Esophagus muscularis mucosa (tissue), 4 donors: ENCODE data around the gene MTFP1. TPM values are rescaled to one million over a fixed set of nuclear protein-coding genes. Genes with fewer than 3 reads are reported as not detected.

Experiments used
- DNase-seq: peaks from one replicate; pipeline ENCODE4 v3.0.0-alpha.2; 2017; ENCODE audit errors: extremely low spot score
- H3K27ac ChIP-seq, 4 donors: fragments of 200-600 bp; sonication (generic); replicated peaks in 1 of 4; 1 replicate in 3 of 4; 2 replicates in 1 of 4; pipeline ENCODE4 v1.5.1; 2016 to 2019; ENCODE audit warnings: mild to moderate bottlenecking in 1 of 4
- H3K27me3 ChIP-seq, 4 donors: fragments of 200-600 bp; sonication (generic); one replicate each; pipeline versions ENCODE4 v1.5.1 to v1.6.0; 2016 to 2019
- H3K36me3 ChIP-seq, 4 donors: fragments of 200-600 bp; sonication (generic); one replicate each; pipeline ENCODE4 v1.5.1; 2016 to 2019
- H3K4me1 ChIP-seq, 4 donors: fragments of 200-600 bp; sonication (generic); one replicate each; pipeline ENCODE4 v1.5.1; 2016 to 2019
- H3K4me3 ChIP-seq, 4 donors: fragments of 200-600 bp; sonication (generic); 1 replicate in 2 of 4; 2 replicates in 2 of 4; pipeline ENCODE4 v1.5.1; 2016 to 2019; ENCODE audit warnings: mild to moderate bottlenecking in 4 of 4, moderate library complexity in 1 of 4
- H3K9me3 ChIP-seq, 4 donors: fragments of 200-600 bp; sonication (generic); 1 replicate in 3 of 4; 2 replicates in 1 of 4; pipeline ENCODE4 v1.5.1; 2016 to 2019
- CTCF ChIP-seq, 3 experiments: fragments of 200-600 bp in 2 of 3; fragments of 450-650 bp in 1 of 3; sonication (generic) in 2 of 3; IDR thresholded peaks; one replicate each; pipeline ENCODE4 v1.5.1; 2017 to 2019; ENCODE audit warnings: antibody characterized with exemption in 3 of 3, mild to moderate bottlenecking in 2 of 3, moderate library complexity in 1 of 3
- EP300 ChIP-seq: sonication (generic); formaldehyde crosslinking; IDR thresholded peaks from one replicate; pipeline ENCODE4 v1.6.1; 2017; ENCODE audit warnings: antibody characterized with exemption
- POLR2A ChIP-seq: fragments of 450-650 bp; IDR thresholded peaks from one replicate; pipeline ENCODE4 v1.6.1; 2017; ENCODE audit warnings: antibody characterized with exemption, moderate library complexity, mild to moderate bottlenecking, low read depth
- POLR2AphosphoS5 ChIP-seq, 2 donors: sonication (generic); formaldehyde crosslinking; IDR thresholded peaks; one replicate each; pipeline ENCODE4 v1.6.1; 2017; ENCODE audit warnings: antibody characterized with exemption in 2 of 2
- WGBS: methylation state at CpG from one replicate; pipeline ENCODE4 v1.1.5; 2018; 5-methylcytosine and 5-hydroxymethylcytosine counted together
- intact Hi-C: fragments of 100-400 bp; cut with DNase I; formaldehyde crosslinking; loops from one replicate; pipeline ENCODE4 v1.15.1; 2023
- total RNA-seq, 4 donors: library from RNA; depleted of rRNA; stranded (reverse); fragments of >200 nt; gene quantifications; one replicate each; pipeline versions ENCODE4 v1.1.0 to v1.2.1, GENCODE V29; 2016

Gene MTFP1
- total RNA-seq, 4 donors from 2014 or later: 1.2 to 7.1 (median 3.4) TPM

- H3K27ac ChIP-seq: no peak overlapping the region
- no peaks in the 10 kb centered on the region for H3K27me3 ChIP-seq
- TF ChIP-seq CTCF (IDR thresholded peaks at IDR 0.05): peak; percentile 65 to 80 (median 78)
- no peak for TF ChIP-seq EP300
- TF ChIP-seq POLR2A: no peak
- peak in 1 of 2 donors; percentile 9 for TF ChIP-seq POLR2AphosphoS5 (IDR thresholded peaks at IDR 0.05)
- H3K9me3 ChIP-seq: no peaks in the 10 kb centered on the region
- no peaks in the 10 kb centered on the region for H3K36me3 ChIP-seq
- H3K4me3 ChIP-seq: no peak overlapping the region
- 82% methylated on average over 5 of the region's 5 CpGs for WGBS
- peaks cover 9 to 19% (median 14%) of the 10 kb centered on the region in 4 donors for H3K4me1 ChIP-seq
- intact Hi-C loops: loop anchor here (5.0 kb wide), 2 partner anchors 36 to 284 kb away; partner anchors contain the start of gene MTFP1
- DNase-seq: no peak
These were observed 34.4 kb upstream of the MTFP1 start for GRCh38 chr22:30390974-30391691.

- no peaks in the 10 kb centered on the region for H3K36me3 ChIP-seq
These were observed 32.8 kb upstream of the MTFP1 start for GRCh38 chr22:30392661-30393321.

GRCh38 chr22:30393322-30393680, 32.3 kb upstream of the MTFP1 start:
- H3K4me3 ChIP-seq: no peak overlapping the region
- H3K36me3 ChIP-seq: no peaks in the 10 kb centered on the region
- TF ChIP-seq EP300 (no peak), CTCF (IDR thresholded peaks at IDR 0.05) (no peak), POLR2AphosphoS5 (IDR thresholded peaks at IDR 0.05) (no peak), POLR2A (no peak)
- DNase-seq: no peak
- H3K27ac ChIP-seq: no peak overlapping the region
- H3K27me3 ChIP-seq: no peaks in the 10 kb centered on the region
- no peaks in the 10 kb centered on the region for H3K9me3 ChIP-seq
- peaks cover 13 to 28% (median 23%) of the 10 kb centered on the region in 4 donors for H3K4me1 ChIP-seq
- WGBS: 81% methylated on average over 6 of the region's 7 CpGs
- intact Hi-C loops: loop anchor here (2.0 to 5.0 kb wide), 3 partner anchors 34 to 286 kb away; partner anchors contain the start of gene MTFP1

More at GRCh38 chr22:30392661-30393321, 32.8 kb upstream of the MTFP1 start:
- DNase-seq: no peak
- Histone ChIP-seq H3K4me1 (peaks cover 13 to 23% (median 18%) of the 10 kb centered on the region in 4 donors), H3K27me3 (no peaks in the 10 kb centered on the region), H3K4me3 (no peak overlapping the region), H3K9me3 (no peaks in the 10 kb centered on the region), H3K27ac (no peak overlapping the region)
- 73% methylated on average over 9 of the region's 9 CpGs for WGBS
- intact Hi-C loops: loop anchor here (2.0 to 5.0 kb wide), 3 partner anchors 35 to 285 kb away; partner anchors contain the start of gene MTFP1
- TF ChIP-seq POLR2AphosphoS5 (IDR thresholded peaks at IDR 0.05): no peak
- TF ChIP-seq EP300: no peak
- TF ChIP-seq CTCF (IDR thresholded peaks at IDR 0.05): no peak
- no peak for TF ChIP-seq POLR2A

- no peak for DNase-seq
- intact Hi-C loops: loop anchor here (2.0 to 5.0 kb wide), 3 partner anchors 33 to 287 kb away; partner anchors contain the start of gene MTFP1
- no peaks in the 10 kb centered on the region for H3K36me3 ChIP-seq
- TF ChIP-seq POLR2A: no peak
- TF ChIP-seq POLR2AphosphoS5 (IDR thresholded peaks at IDR 0.05): no peak
- no peak for TF ChIP-seq CTCF (IDR thresholded peaks at IDR 0.05)
- no peak for TF ChIP-seq EP300
- H3K27ac ChIP-seq: no peak overlapping the region
- no peaks in the 10 kb centered on the region for H3K27me3 ChIP-seq
- 79% methylated on average over 3 of the region's 3 CpGs for WGBS
- H3K4me3 ChIP-seq: no peak overlapping the region
- peaks cover 13 to 34% (median 28%) of the 10 kb centered on the region in 4 donors for H3K4me1 ChIP-seq
- no peaks in the 10 kb centered on the region for H3K9me3 ChIP-seq
These were observed 31.7 kb upstream of the MTFP1 start for GRCh38 chr22:30393885-30394284.
